K562 (cell line): ENCODE data around the gene TTLL10. TPM values are rescaled to one million over a fixed set of nuclear protein-coding genes. Genes with fewer than 3 reads are reported as not detected.
A peak's percentile ranks its signal among the peaks of the same experiment; 100 is the strongest.

Experiments used
- ATAC-seq: fragments of 200-7000 bp; cut with Tn5 transposase; 3 replicates; pipeline ENCODE4 v1.9.1; 2020; ENCODE audit warnings: moderate library complexity
- BruUV-seq: library from RNA; stranded (reverse); fragments of 400-500 nt; replicated peaks from 2 replicates; lab custom pipeline; 2021; lab: Mats Ljungman, UMichigan
- CTCF ChIA-PET: fragments of 300-600 bp; formaldehyde crosslinking; extraction: SDS; loops from one replicate; lab custom pipeline; 2021; ENCODE audit warnings: low intra/inter-chr PET ratio; lab: Yijun Ruan, JAX
- POLR2A ChIA-PET: fragments of 300-600, 350-650 bp; sonication (Branson Sonifier 250); formaldehyde crosslinking; extraction: SDS; loops from one replicate; lab custom pipeline; 2021; ENCODE audit warnings: antibody characterized with exemption, inconsistent platforms; lab: Yijun Ruan, JAX
- DNase-seq, 4 experiments: peaks; one replicate each; pipeline versions ENCODE4 v3.0.0 to v3.0.0-alpha.2; 2011 to 2018; ENCODE audit warnings: low spot score in 3 of 4, mixed read lengths in 3 of 4; ENCODE audit errors: extremely low read depth in 1 of 4
- FAIRE-seq: peaks from 2 replicates; lab custom pipeline; 2011; peaks lifted over from hg19 to GRCh38; lab: Jason Lieb, UNC
- H2AFZ ChIP-seq: 2 replicates; pipeline ENCODE4 v1.6.0; 2011; ENCODE audit warnings: low read depth, low read length, control low read depth, inconsistent platforms
- H3K27ac ChIP-seq: fragments of 200-600 bp; 3 replicates; pipeline ENCODE4 v1.8.0; 2011; ENCODE audit warnings: low read depth, mild to moderate bottlenecking, control low read depth, inconsistent platforms, low read length, moderate library complexity, mixed read lengths; ENCODE audit errors: extremely low read depth
- H3K27me3 ChIP-seq, 2 experiments: fragments of 300-600 bp in 1 of 2; 2 replicates in 1 of 2; 3 replicates in 1 of 2; pipeline versions ENCODE4 v1.6.0 to v1.8.0; 2011; ENCODE audit warnings: inconsistent platforms in 2 of 2, low read length in 2 of 2, mild to moderate bottlenecking in 1 of 2, mixed read lengths in 1 of 2, moderate library complexity in 1 of 2; ENCODE audit not compliant: control insufficient read depth in 2 of 2, insufficient read depth in 2 of 2
- H3K36me3 ChIP-seq: fragments of 300-600 bp; 3 replicates; pipeline ENCODE4 v1.8.0; 2011; ENCODE audit warnings: mild to moderate bottlenecking, low read length, inconsistent platforms; ENCODE audit not compliant: control insufficient read depth, insufficient read depth
- H3K4me1 ChIP-seq, 2 experiments: fragments of 200-600 bp in 1 of 2; replicated peaks in 1 of 2; 2 replicates in 1 of 2; 3 replicates in 1 of 2; pipeline versions ENCODE4 v1.5.1 to v1.8.0; 2011; ENCODE audit warnings: inconsistent platforms in 2 of 2, low read length in 2 of 2, mild to moderate bottlenecking in 1 of 2, mixed read lengths in 1 of 2, moderate library complexity in 1 of 2; ENCODE audit not compliant: control insufficient read depth in 2 of 2, insufficient read depth in 2 of 2
- H3K4me2 ChIP-seq: 2 replicates; pipeline ENCODE4 v1.6.1; 2011; ENCODE audit warnings: low read length, control low read depth, inconsistent platforms, mixed read lengths; ENCODE audit not compliant: insufficient read depth
- H3K4me3 ChIP-seq: fragments of 200-600 bp; sonication (generic), shearing (Covaris generic); 2 replicates; pipeline ENCODE4 v1.5.1; 2016; ENCODE audit warnings: control low read depth, inconsistent platforms
- H3K79me2 ChIP-seq: fragments of 200-600 bp; 3 replicates; pipeline ENCODE4 v1.8.0; 2011; ENCODE audit warnings: low read length, inconsistent platforms; ENCODE audit not compliant: control insufficient read depth, insufficient read depth
- H3K9ac ChIP-seq, 2 experiments: 2 replicates each; pipeline versions ENCODE4 v1.6.0 to v1.6.1; 2011; ENCODE audit warnings: low read depth in 2 of 2, low read length in 2 of 2, control low read depth in 1 of 2, inconsistent platforms in 1 of 2, mild to moderate bottlenecking in 1 of 2, mixed read lengths in 1 of 2; ENCODE audit not compliant: insufficient read depth in 1 of 2
- H3K9me1 ChIP-seq: one replicate; pipeline ENCODE4 v1.6.0; 2011; ENCODE audit warnings: inconsistent platforms, mild to moderate bottlenecking, low read length, moderate library complexity; ENCODE audit not compliant: control insufficient read depth, insufficient read depth
- H3K9me3 ChIP-seq: replicated peaks from 2 replicates; pipeline ENCODE4 v1.5.1; 2011; ENCODE audit warnings: low read depth, low read length, inconsistent platforms; ENCODE audit not compliant: control insufficient read depth, insufficient read depth
- H4K20me1 ChIP-seq: replicated peaks from 2 replicates; pipeline ENCODE4 v1.6.1; 2011; ENCODE audit warnings: low read length, inconsistent platforms, mixed read lengths; ENCODE audit not compliant: control insufficient read depth, insufficient read depth
- ARID1B ChIP-seq: fragments of 450-650 bp; IDR thresholded peaks from 2 replicates; pipeline ENCODE4 v1.6.1; 2016; ENCODE audit warnings: antibody characterized with exemption, mild to moderate bottlenecking, inconsistent platforms
- BACH1 ChIP-seq: fragments of 200-800 bp; sonication (Bioruptor generic); IDR thresholded peaks from 2 replicates; pipeline ENCODE4 v1.6.1; 2016; ENCODE audit warnings: missing genetic modification characterization, missing compliant biosample characterization
- CBFA2T2 ChIP-seq: fragments of 450-650 bp; conservative IDR thresholded peaks from 2 replicates; pipeline ENCODE4 v1.6.1; 2017; ENCODE audit warnings: mild to moderate bottlenecking
- CBFA2T3 ChIP-seq: fragments of 450-650 bp; IDR thresholded peaks from 2 replicates; pipeline ENCODE4 v1.6.1; 2017
- HNRNPL ChIP-seq: fragments of 200-400 bp; formaldehyde crosslinking; IDR thresholded peaks from 2 replicates; pipeline ENCODE4 v1.6.1; 2017; ENCODE audit warnings: low read depth, mild to moderate bottlenecking, low read length
- POLR2G ChIP-seq: fragments of 200-400 bp; formaldehyde crosslinking; IDR thresholded peaks from 2 replicates; pipeline ENCODE4 v1.6.1; 2017; ENCODE audit warnings: low read depth, mild to moderate bottlenecking, antibody characterized with exemption, low read length, moderate library complexity
- WGBS: fragments of 100-300 bp; shearing (Covaris generic); methylation state at CpG from one replicate; pipeline ENCODE4 v1.1.6; 2016; ENCODE audit warnings: low coverage, mixed read lengths; ENCODE audit not compliant: insufficient coverage; ENCODE audit errors: missing lambda C conversion rate; 5-methylcytosine and 5-hydroxymethylcytosine counted together
- in situ Hi-C: fragments of 300-500 bp; cut with MboI; formaldehyde crosslinking; loops from 4 replicates; pipeline ENCODE4 v1.15.0; 2018; ENCODE audit warnings: inconsistent platforms, mixed read lengths
- intact Hi-C: fragments of 100-400 bp; cut with micrococcal nuclease; formaldehyde crosslinking; loops from 2 replicates; pipeline ENCODE4 v1.14.2; 2022
- polyA plus RNA-seq, 8 experiments: library from polyadenylated mRNA; depleted of rRNA in 4 of 8; stranded (reverse) in 5 of 8; unstranded in 3 of 8; fragments of >200 nt; fragmentation: Nextera tagmentation in 2 of 8; fragmentation: Illumina TruSeq in 1 of 8; extraction: Ambion mirVana in 2 of 8; extraction: Trizol in 1 of 8; gene quantifications; 2 replicates each; pipeline versions ENCODE4 v1.2.1 to v1.2.3, GENCODE V29; 2011 to 2014; ENCODE audit warnings: inconsistent platforms in 1 of 8, missing spikeins in 1 of 8
- total RNA-seq, 7 experiments: library from RNA; depleted of rRNA in 6 of 7; stranded (reverse); fragments of >200 nt in 6 of 7; fragmentation: Illumina TruSeq in 2 of 7; extraction: Trizol in 2 of 7; gene quantifications; 2 replicates each; pipeline versions ENCODE4 v1.2.1 to v1.2.3, GENCODE V29; 2011 to 2021; ENCODE audit warnings: low replicate concordance in 1 of 7
- TF ChIP-seq, protein P1 (sequence below): fragments of 450-650 bp; IDR thresholded peaks from 2 replicates; pipeline ENCODE4 v1.6.1; 2016; ENCODE audit warnings: borderline replicate concordance
- TF ChIP-seq, protein P2 (sequence below): sonication (generic); IDR thresholded peaks from 2 replicates; pipeline ENCODE4 v1.6.1; 2016

The TTLL10 gene
- total and polyA plus RNA-seq, 9 of the 15 experiments (the other 6 are each of a cell fraction or from before 2014, with no cell fraction given) = not detected

DNA sequence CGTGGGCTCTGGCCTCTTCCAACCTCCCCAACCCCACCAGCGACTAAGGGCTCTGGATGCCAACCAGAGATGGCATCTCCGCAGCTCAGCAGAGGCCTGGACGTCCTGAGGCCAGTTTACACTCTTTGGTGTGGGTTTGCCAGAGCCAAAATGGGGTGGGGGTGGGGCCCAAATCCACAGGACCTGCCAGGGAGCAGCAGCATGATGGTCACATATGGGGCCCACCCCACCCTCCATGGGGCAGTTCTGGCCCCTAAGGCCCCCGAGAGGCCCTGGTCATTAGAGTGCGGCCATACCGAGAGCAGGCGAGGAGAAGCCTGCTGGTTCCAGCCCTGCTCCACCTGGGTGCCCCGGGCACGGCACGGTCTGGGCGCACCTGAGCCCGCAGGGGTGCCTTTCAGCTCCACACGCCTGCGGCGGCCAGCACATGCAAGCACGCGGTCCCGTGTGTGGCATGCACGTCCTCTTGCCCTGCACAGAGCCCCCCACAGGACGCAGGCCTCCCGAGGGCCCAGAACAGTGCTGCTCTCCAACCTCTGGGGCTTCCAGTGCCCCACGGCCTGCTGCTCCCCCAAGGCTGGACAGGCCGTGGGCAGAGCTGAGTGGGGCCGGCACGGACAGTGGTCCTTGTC is 68.0 kb downstream of the TTLL10 start:
- Histone ChIP-seq H3K27ac (no peak overlapping the region), H3K27me3 (no peaks in the 10 kb centered on the region), H2AFZ (no peak overlapping the region), H3K9me3 (no peaks in the 10 kb centered on the region), H3K79me2 (no peaks in the 10 kb centered on the region), H4K20me1 (no peaks in the 10 kb centered on the region), H3K36me3 (no peaks in the 10 kb centered on the region), H3K4me1 (peaks cover 0 to 91% of the 10 kb centered on the region in 2 experiments; a peak in 3 of 5 replicates)
- intact Hi-C loops (no loop called here), in situ Hi-C loops (no loop called here)
- ATAC-seq (no peak), DNase-seq (no peak), FAIRE-seq (no peak)
- POLR2A ChIA-PET = interaction anchor here (0.7 to 1.2 kb wide), 2 partner anchors 10 to 12 kb away, joined by 3 to 4 read pairs; partner anchors contain the start of genes B3GALT6 and SDF4
- no TSS peak for BruUV-seq
- 66% methylated on average over 18 of the region's 26 CpGs for WGBS
- CTCF ChIA-PET = no interaction called here
- no peak for TF ChIP-seq CBFA2T2
- peak; percentile 72 for TF ChIP-seq HNRNPL
- TF ChIP-seq, all 486 proteins: peak for 1
- no peaks in the 10 kb centered on the region for H3K9me1 ChIP-seq
- no peak overlapping the region for H3K4me3 ChIP-seq
- H3K9ac ChIP-seq = peak overlapping the region in 1 of 2 experiments; percentile 13; a peak in 1 of 4 replicates
- H3K4me2 ChIP-seq = no peak overlapping the region

DNA sequence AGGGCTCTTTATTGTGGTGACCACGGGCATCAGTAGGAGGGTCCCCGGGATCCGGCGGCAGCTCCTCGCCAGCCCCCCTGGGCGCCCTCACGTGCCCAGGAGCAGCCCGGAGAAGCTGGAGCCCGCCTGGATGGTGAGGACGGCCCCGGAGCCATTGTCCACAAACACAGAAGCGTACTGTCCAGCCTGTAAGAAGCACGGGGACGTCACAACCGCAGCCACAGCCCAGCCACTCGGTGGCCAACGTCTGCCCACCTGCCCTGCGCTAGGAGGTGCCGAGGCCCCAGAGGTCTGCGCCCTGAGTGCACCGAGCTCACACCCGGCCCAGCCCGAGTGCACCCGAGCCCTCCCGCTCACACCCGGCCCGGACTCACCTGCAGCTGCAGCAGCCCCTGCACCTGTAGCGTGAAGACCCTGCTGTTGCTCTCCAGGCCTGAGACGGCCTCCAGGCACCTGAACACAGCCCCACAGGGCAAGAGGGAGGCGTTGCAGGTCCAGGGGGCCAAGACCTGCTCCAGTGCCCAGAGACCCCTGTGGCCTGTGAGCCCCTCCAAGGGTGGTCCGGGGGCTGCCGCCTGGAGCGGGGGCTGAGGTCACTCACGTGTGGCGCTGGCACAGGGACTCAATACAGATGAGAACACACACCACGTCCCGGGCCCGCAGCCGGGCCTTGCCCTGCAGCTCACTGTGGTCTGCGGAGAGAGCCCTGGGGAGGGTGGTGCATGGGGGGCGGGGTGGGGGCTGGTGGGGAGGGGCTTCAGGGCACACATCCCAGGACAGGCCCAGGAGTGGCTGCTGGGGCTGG is 69.0 kb downstream of the TTLL10 start:
- no peaks in the 10 kb centered on the region for H3K36me3 ChIP-seq
- H3K4me1 ChIP-seq = peaks cover 0 to 91% of the 10 kb centered on the region in 2 experiments; a peak in 3 of 5 replicates
- H2AFZ ChIP-seq = no peak overlapping the region
- FAIRE-seq (no peak), ATAC-seq (no peak), DNase-seq (no peak)
- no TSS peak for BruUV-seq
- H3K9me1 ChIP-seq = no peaks in the 10 kb centered on the region
- H3K27ac ChIP-seq = no peak overlapping the region
- no peak overlapping the region for H3K4me2 ChIP-seq
- no peaks in the 10 kb centered on the region for H4K20me1 ChIP-seq
- no peak overlapping the region for H3K9ac ChIP-seq
- TF ChIP-seq CBFA2T3 (no peak), ARID1B (no peak), POLR2G (peak; percentile 46; the same call in 1 of the 2 replicates), BACH1 (no peak)
- TF ChIP-seq, protein P1, sequence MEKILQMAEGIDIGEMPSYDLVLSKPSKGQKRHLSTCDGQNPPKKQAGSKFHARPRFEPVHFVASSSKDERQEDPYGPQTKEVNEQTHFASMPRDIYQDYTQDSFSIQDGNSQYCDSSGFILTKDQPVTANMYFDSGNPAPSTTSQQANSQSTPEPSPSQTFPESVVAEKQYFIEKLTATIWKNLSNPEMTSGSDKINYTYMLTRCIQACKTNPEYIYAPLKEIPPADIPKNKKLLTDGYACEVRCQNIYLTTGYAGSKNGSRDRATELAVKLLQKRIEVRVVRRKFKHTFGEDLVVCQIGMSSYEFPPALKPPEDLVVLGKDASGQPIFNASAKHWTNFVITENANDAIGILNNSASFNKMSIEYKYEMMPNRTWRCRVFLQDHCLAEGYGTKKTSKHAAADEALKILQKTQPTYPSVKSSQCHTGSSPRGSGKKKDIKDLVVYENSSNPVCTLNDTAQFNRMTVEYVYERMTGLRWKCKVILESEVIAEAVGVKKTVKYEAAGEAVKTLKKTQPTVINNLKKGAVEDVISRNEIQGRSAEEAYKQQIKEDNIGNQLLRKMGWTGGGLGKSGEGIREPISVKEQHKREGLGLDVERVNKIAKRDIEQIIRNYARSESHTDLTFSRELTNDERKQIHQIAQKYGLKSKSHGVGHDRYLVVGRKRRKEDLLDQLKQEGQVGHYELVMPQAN = no peak
- TF ChIP-seq, protein P2, sequence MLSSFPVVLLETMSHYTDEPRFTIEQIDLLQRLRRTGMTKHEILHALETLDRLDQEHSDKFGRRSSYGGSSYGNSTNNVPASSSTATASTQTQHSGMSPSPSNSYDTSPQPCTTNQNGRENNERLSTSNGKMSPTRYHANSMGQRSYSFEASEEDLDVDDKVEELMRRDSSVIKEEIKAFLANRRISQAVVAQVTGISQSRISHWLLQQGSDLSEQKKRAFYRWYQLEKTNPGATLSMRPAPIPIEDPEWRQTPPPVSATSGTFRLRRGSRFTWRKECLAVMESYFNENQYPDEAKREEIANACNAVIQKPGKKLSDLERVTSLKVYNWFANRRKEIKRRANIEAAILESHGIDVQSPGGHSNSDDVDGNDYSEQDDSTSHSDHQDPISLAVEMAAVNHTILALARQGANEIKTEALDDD = no peak
- CTCF ChIA-PET = no interaction called here
- no peaks in the 10 kb centered on the region for H3K9me3 ChIP-seq
- POLR2A ChIA-PET = interaction anchor here (0.7 to 1.6 kb wide), 4 partner anchors 11 to 13 kb away, joined by 3 to 4 read pairs (median 3); partner anchors contain the start of genes B3GALT6 and SDF4
- H3K4me3 ChIP-seq = no peak overlapping the region
- no peaks in the 10 kb centered on the region for H3K27me3 ChIP-seq
- in situ Hi-C loops (no loop called here), intact Hi-C loops (no loop called here)
- H3K79me2 ChIP-seq = no peaks in the 10 kb centered on the region
- WGBS = 69% methylated on average over 37 of the region's 41 CpGs
